Activated B cell treated with CpG ODN at 0.5 μM for 24 hours (primary cell): ENCODE measurements around the gene DCN. TPM values are rescaled to one million over a fixed set of nuclear protein-coding genes. Genes with fewer than 3 reads are reported as not detected.

Source experiments
- ATAC-seq: fragments of 200-7000 bp; cut with Tn5 transposase; one replicate; pipeline ENCODE4 v1.10.0; 2021; ENCODE audit warnings: low read depth, mild to moderate bottlenecking, moderate library complexity
- CTCF ChIA-PET: fragments of 350-600 bp; sonication (Branson Sonifier 250); formaldehyde crosslinking; loops from one replicate; lab custom pipeline; 2021; ENCODE audit warnings: antibody characterized with exemption; lab: Charles Lee
- POLR2A ChIA-PET: fragments of 350-600 bp; sonication (Branson Sonifier 250); formaldehyde crosslinking; loops from one replicate; lab custom pipeline; 2021; ENCODE audit warnings: antibody characterized with exemption; lab: Charles Lee
- DNase-seq: peaks from one replicate; pipeline ENCODE4 v3.0.0; 2022
- H3K27ac Mint-ChIP-seq: one replicate; pipeline ENCODE4 v1.8.0; 2020; ENCODE audit warnings: mixed read lengths
- H3K27me3 Mint-ChIP-seq: one replicate; pipeline ENCODE4 v1.8.0; 2021; ENCODE audit warnings: mixed read lengths
- H3K36me3 Mint-ChIP-seq: one replicate; pipeline ENCODE4 v1.8.0; 2021; ENCODE audit warnings: low read depth, mixed read lengths
- H3K4me1 Mint-ChIP-seq: one replicate; pipeline ENCODE4 v1.8.0; 2021; ENCODE audit warnings: mixed read lengths
- H3K4me3 Mint-ChIP-seq: one replicate; pipeline ENCODE4 v1.8.0; 2020; ENCODE audit warnings: mild to moderate bottlenecking, mixed read lengths
- H3K9me3 Mint-ChIP-seq: one replicate; pipeline ENCODE4 v1.8.0; 2020; ENCODE audit warnings: mixed read lengths
- intact Hi-C: fragments of 100-400 bp; cut with micrococcal nuclease; formaldehyde crosslinking; loops from one replicate; pipeline ENCODE4 v1.15.1; 2024
- total RNA-seq: library from RNA; stranded (reverse); gene quantifications from 2 replicates; pipeline ENCODE4 v1.2.3, GENCODE V29; 2022
- TF ChIP-seq, protein P1 (sequence below): fragments of 200-600 bp; IDR thresholded peaks from one replicate; pipeline ENCODE4 v1.8.0; 2022; ENCODE audit warnings: antibody characterized with exemption, mild to moderate bottlenecking

DCN gene
- total RNA-seq, 1 donor from 2014 or later: not detected

DNA sequence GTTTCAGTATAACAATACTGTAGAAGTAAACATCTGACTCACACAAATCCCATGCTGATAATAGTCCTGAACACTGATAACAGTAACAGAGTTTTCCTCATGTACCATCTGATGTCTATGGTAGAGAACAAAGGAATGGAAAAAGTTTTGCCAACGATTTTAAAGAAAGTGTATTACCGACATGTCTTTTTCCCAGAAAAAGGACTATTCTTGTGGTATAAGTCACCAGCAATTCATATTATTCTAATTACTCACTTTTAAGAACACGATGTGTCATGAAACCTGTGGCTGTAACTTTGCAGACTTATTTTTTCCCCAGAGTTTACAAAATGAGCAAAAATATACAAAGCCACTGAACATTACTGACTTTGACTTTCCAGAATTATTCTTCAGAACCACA is 40.1 kb upstream of the DCN start:
- Mint-ChIP-seq H3K27ac (no peak overlapping the region), H3K36me3 (no peaks in the 10 kb centered on the region), H3K27me3 (no peaks in the 10 kb centered on the region), H3K4me1 (no peaks in the 10 kb centered on the region), H3K4me3 (no peak overlapping the region), H3K9me3 (no peaks in the 10 kb centered on the region)
- intact Hi-C loops: no loop called here
- CTCF ChIA-PET: no interaction called here
- POLR2A ChIA-PET: no interaction called here
- TF ChIP-seq, protein P1, sequence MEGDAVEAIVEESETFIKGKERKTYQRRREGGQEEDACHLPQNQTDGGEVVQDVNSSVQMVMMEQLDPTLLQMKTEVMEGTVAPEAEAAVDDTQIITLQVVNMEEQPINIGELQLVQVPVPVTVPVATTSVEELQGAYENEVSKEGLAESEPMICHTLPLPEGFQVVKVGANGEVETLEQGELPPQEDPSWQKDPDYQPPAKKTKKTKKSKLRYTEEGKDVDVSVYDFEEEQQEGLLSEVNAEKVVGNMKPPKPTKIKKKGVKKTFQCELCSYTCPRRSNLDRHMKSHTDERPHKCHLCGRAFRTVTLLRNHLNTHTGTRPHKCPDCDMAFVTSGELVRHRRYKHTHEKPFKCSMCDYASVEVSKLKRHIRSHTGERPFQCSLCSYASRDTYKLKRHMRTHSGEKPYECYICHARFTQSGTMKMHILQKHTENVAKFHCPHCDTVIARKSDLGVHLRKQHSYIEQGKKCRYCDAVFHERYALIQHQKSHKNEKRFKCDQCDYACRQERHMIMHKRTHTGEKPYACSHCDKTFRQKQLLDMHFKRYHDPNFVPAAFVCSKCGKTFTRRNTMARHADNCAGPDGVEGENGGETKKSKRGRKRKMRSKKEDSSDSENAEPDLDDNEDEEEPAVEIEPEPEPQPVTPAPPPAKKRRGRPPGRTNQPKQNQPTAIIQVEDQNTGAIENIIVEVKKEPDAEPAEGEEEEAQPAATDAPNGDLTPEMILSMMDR: no peak
- ATAC-seq (no peak), DNase-seq (no peak)

DNA sequence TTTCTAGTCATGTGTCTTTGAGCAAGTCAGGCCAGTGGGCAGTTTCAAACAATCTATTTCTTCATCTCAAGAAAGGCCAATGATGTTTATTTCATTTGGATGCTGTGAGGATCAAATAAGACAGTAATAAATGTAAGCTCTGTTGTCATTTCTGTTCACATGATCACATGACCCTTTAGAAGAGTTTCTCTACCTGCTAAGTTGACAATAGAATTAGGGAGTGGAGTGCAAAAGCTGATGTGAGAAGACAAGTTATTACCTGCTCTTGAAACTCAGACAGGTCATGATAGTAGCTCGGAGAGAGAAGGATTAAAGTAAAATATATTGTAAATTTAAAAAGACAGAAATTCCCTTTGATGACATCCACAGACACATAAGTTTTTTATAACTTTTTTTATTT is 37.3 kb upstream of the DCN start:
- Mint-ChIP-seq H3K36me3 (no peaks in the 10 kb centered on the region), H3K9me3 (no peaks in the 10 kb centered on the region), H3K27ac (no peak overlapping the region), H3K4me1 (no peaks in the 10 kb centered on the region), H3K4me3 (no peak overlapping the region), H3K27me3 (no peaks in the 10 kb centered on the region)
- DNase-seq (no peak), ATAC-seq (no peak)
- ChIA-PET POLR2A (no interaction called here), CTCF (no interaction called here)
- TF ChIP-seq, protein P1: no peak
- intact Hi-C loops: no loop called here

DNA sequence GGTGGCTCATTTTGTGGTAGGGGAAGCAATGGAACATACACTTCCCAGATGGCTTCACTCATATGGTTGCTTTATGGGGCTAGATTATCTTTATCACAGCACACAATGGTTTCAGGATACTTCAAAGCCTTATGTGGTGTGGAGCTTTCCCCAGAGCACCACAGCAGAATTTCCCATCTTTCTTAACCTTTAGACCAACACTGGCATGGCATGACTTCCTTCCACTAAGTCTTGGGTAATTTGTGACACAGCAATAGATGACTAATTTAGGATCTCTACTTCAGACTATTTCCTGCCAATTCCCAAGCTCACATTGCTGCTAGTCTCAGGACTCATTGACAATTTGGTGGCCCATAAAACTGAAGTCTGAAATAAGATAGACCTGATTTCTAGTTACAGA is 36.9 kb upstream of the DCN start:
- no peaks in the 10 kb centered on the region for H3K36me3 Mint-ChIP-seq
- no peak for ATAC-seq
- H3K4me3 Mint-ChIP-seq: no peak overlapping the region
- no peaks in the 10 kb centered on the region for H3K27me3 Mint-ChIP-seq
- no peak for DNase-seq
- no peaks in the 10 kb centered on the region for H3K9me3 Mint-ChIP-seq
- H3K27ac Mint-ChIP-seq: no peak overlapping the region
- H3K4me1 Mint-ChIP-seq: no peaks in the 10 kb centered on the region
- CTCF ChIA-PET: no interaction called here
- TF ChIP-seq, protein P1: no peak
- intact Hi-C loops: no loop called here
- POLR2A ChIA-PET: no interaction called here

DNA sequence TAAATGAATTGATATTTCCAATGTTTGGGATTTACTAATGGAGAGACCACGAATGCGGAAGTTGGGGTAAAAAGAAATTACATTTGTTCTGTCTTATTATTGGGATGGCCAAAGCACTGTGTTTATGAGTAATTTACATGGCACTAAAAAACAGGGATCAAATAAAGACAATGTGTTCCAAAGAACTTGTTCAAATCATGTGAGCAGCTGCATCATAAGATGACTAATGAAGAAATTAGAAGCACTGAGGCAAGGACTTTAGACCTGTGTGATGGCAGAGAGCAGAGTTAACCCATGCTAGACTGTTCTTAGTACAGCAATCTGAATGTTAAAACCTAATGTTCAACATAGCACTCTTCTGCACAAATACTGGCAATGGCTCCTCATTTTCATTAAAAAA is 34.3 kb upstream of the DCN start:
- no peak overlapping the region for H3K27ac Mint-ChIP-seq
- DNase-seq (no peak), ATAC-seq (no peak)
- H3K4me1 Mint-ChIP-seq: no peaks in the 10 kb centered on the region
- H3K36me3 Mint-ChIP-seq: no peaks in the 10 kb centered on the region
- H3K4me3 Mint-ChIP-seq: no peak overlapping the region
- POLR2A ChIA-PET: no interaction called here
- CTCF ChIA-PET: no interaction called here
- intact Hi-C loops: no loop called here
- H3K27me3 Mint-ChIP-seq: no peaks in the 10 kb centered on the region
- H3K9me3 Mint-ChIP-seq: no peaks in the 10 kb centered on the region
- TF ChIP-seq, protein P1: no peak

DNA sequence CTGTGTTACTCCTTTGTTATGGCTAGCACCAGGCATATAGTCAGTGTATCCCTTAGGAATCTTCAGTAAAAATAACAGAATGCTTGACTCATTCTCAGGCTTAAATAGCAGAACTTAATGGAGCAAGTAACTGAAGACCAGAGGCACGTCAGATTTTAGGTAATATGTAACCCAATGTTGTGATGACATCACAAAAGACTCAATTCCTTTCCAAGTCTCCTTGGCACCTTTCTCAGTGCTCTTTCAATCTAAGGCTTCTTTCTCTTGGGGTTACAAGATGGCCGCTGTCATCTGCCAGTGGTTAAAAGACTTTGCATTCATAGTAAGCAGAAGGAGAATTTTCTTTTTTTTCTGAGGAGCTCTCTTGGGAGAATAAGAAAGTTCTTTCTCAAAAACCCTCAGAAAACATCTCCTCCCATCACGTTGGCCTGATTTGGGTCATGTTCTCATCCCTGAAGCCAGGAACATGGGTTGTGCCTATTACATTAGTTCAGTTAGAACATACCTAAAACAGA is 33.4 kb upstream of the DCN start:
- DNase-seq (no peak), ATAC-seq (no peak)
- H3K27me3 Mint-ChIP-seq: no peaks in the 10 kb centered on the region
- H3K4me1 Mint-ChIP-seq: no peaks in the 10 kb centered on the region
- POLR2A ChIA-PET: no interaction called here
- H3K9me3 Mint-ChIP-seq: no peaks in the 10 kb centered on the region
- CTCF ChIA-PET: no interaction called here
- no peaks in the 10 kb centered on the region for H3K36me3 Mint-ChIP-seq
- TF ChIP-seq, protein P1: no peak
- H3K27ac Mint-ChIP-seq: no peak overlapping the region
- intact Hi-C loops: no loop called here
- no peak overlapping the region for H3K4me3 Mint-ChIP-seq
